K562 (cell line): ENCODE results near the gene C19orf67. TPM values are rescaled to one million over a fixed set of nuclear protein-coding genes. Genes with fewer than 3 reads are reported as not detected.

Experiments used
- CTCF ChIP-seq, 3 experiments: IDR thresholded peaks in 2 of 3; conservative IDR thresholded peaks in 1 of 3; 2 replicates each; pipeline ENCODE4 v1.5.1; 2011 to 2012; ENCODE audit warnings: low read length in 3 of 3, mild to moderate bottlenecking in 3 of 3, control low read depth in 2 of 3, improper control_type of control experiment in 1 of 3, inconsistent platforms in 1 of 3, low read depth in 1 of 3, mixed read lengths in 1 of 3, moderate library complexity in 1 of 3; ENCODE audit not compliant: insufficient read depth in 2 of 3
- JUND ChIP-seq, 2 experiments: IDR thresholded peaks; 2 replicates in 1 of 2; 3 replicates in 1 of 2; pipeline ENCODE4 v1.6.1; 2011; ENCODE audit warnings: borderline replicate concordance in 2 of 2, low read depth in 2 of 2, low read length in 2 of 2, improper control_type of control experiment in 1 of 2, missing biosample characterization in 1 of 2, missing genetic modification characterization in 1 of 2, missing genetic modification reagents in 1 of 2
- VEZF1 ChIP-seq: fragments of 200-800 bp; sonication (Bioruptor generic); IDR thresholded peaks from 2 replicates; pipeline ENCODE4 v1.6.1; 2017; ENCODE audit warnings: missing genetic modification characterization, missing compliant biosample characterization
- XRCC5 ChIP-seq: fragments of 200-400 bp; formaldehyde crosslinking; IDR thresholded peaks from 2 replicates; pipeline ENCODE4 v1.6.1; 2017; ENCODE audit warnings: low read depth, mild to moderate bottlenecking, low read length
- polyA plus RNA-seq, 8 experiments: library from polyadenylated mRNA; depleted of rRNA in 4 of 8; stranded (reverse) in 5 of 8; unstranded in 3 of 8; fragments of >200 nt; fragmentation: Nextera tagmentation in 2 of 8; fragmentation: Illumina TruSeq in 1 of 8; extraction: Ambion mirVana in 2 of 8; extraction: Trizol in 1 of 8; gene quantifications; 2 replicates each; pipeline versions ENCODE4 v1.2.1 to v1.2.3, GENCODE V29; 2011 to 2014; ENCODE audit warnings: inconsistent platforms in 1 of 8, missing spikeins in 1 of 8
- total RNA-seq, 7 experiments: library from RNA; depleted of rRNA in 6 of 7; stranded (reverse); fragments of >200 nt in 6 of 7; fragmentation: Illumina TruSeq in 2 of 7; extraction: Trizol in 2 of 7; gene quantifications; 2 replicates each; pipeline versions ENCODE4 v1.2.1 to v1.2.3, GENCODE V29; 2011 to 2021; ENCODE audit warnings: low replicate concordance in 1 of 7
- TF ChIP-seq, protein P1 (sequence below), 2 experiments: fragments of 250-450 bp in 1 of 2; fragments of 450-650 bp in 1 of 2; sonication (Bioruptor Pico) in 1 of 2; IDR thresholded peaks; 2 replicates each; pipeline versions ENCODE4 v1.6.1 to v1.8.0; 2016 to 2021; ENCODE audit warnings: mild to moderate bottlenecking in 2 of 2, moderate library complexity in 2 of 2, missing compliant biosample characterization in 1 of 2, missing genetic modification characterization in 1 of 2
- TF ChIP-seq, protein P2 (sequence below): IDR thresholded peaks from 2 replicates; pipeline ENCODE4 v1.6.1; 2011; ENCODE audit warnings: borderline replicate concordance, low read depth, mild to moderate bottlenecking, moderate library complexity, low read length; ENCODE audit not compliant: insufficient read depth, poor library complexity, severe bottlenecking
- TF ChIP-seq, protein P3 (sequence below): fragments of 450-650 bp; IDR thresholded peaks from 2 replicates; pipeline ENCODE4 v1.6.1; 2016; ENCODE audit warnings: low read depth, mild to moderate bottlenecking, moderate library complexity

Gene C19orf67
- total and polyA plus RNA-seq, 9 of the 15 experiments (the other 6 are each of a cell fraction or from before 2014, with no cell fraction given): 0.29 to 1.8 (median 0.51) TPM; not detected in 3

DNA sequence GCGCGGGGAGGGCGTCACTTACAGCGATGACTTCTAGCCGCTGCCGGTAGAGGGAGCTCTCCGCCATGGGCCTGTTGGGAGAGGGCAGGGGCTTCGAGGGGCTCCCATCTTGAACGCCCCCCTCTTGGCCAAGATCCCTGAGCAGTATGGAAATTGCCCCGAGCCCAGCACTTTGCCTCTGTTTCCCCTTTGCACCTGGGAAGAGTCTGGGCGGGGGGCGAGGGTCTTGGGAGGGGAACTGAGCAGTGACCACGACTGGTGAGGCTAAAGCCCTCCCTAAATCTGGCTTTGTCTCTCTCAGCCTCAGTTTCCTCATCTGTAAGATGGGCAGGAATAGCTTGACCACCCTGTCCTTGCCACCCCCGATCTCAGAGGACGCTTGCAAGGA lies 26.5 kb downstream of the C19orf67 start (continued):
- TF ChIP-seq CTCF (IDR thresholded peaks at IDR 0.05 in 2 of 3, conservative IDR thresholded peaks at IDR 0.05 in 1 of 3; ENCODE audit: insufficient read depth in 2 of 3, low read depth in 1 of 3, low read length in 3 of 3) (peak; percentile 68 to 86 (median 76)), VEZF1 (CRISPR knock-in tag) (0 out of 2 replicates have a peak, but pooled peaks have one; percentile 24), JUND (IDR thresholded peaks at IDR 0.05; ENCODE audit: borderline replicate concordance, low read depth, low read length) (0 out of 2 replicates have a peak, but pooled peaks have one; percentile 12), JUND (tag; IDR thresholded peaks at IDR 0.05; ENCODE audit: borderline replicate concordance, low read depth, low read length) (no peak), XRCC5 (0 out of 2 replicates have a peak, but pooled peaks have one; percentile 12)
- TF ChIP-seq, protein P1, sequence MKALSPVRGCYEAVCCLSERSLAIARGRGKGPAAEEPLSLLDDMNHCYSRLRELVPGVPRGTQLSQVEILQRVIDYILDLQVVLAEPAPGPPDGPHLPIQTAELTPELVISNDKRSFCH (CRISPR knock-in tag; IDR thresholded peaks at IDR 0.05): no peak
- TF ChIP-seq, protein P1 (tag; IDR thresholded peaks at IDR 0.05): no peak
- TF ChIP-seq, protein P2, sequence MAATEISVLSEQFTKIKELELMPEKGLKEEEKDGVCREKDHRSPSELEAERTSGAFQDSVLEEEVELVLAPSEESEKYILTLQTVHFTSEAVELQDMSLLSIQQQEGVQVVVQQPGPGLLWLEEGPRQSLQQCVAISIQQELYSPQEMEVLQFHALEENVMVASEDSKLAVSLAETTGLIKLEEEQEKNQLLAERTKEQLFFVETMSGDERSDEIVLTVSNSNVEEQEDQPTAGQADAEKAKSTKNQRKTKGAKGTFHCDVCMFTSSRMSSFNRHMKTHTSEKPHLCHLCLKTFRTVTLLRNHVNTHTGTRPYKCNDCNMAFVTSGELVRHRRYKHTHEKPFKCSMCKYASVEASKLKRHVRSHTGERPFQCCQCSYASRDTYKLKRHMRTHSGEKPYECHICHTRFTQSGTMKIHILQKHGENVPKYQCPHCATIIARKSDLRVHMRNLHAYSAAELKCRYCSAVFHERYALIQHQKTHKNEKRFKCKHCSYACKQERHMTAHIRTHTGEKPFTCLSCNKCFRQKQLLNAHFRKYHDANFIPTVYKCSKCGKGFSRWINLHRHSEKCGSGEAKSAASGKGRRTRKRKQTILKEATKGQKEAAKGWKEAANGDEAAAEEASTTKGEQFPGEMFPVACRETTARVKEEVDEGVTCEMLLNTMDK: peak; percentile 62
- TF ChIP-seq, protein P3, sequence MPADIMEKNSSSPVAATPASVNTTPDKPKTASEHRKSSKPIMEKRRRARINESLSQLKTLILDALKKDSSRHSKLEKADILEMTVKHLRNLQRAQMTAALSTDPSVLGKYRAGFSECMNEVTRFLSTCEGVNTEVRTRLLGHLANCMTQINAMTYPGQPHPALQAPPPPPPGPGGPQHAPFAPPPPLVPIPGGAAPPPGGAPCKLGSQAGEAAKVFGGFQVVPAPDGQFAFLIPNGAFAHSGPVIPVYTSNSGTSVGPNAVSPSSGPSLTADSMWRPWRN: no peak
